Measurements from ENCODE around the gene TLR7.

Gene TLR7

GRCh38 chrX:12866451-12867377 is at the start of gene TLR7:
Gene TLR7 (plus strand): TSS chrX:12867072. CDS start chrX:12867579, 507 bp downstream.
- DNase-seq (ENCODE audit: low spot score): no peak

GRCh38 chrX:12817528-12817927 is 49.3 kb upstream of the TLR7 start:
- DNase-seq (ENCODE audit: low spot score): no peak

- no peak for DNase-seq (ENCODE audit: low spot score)
These were observed 47.6 kb upstream of the TLR7 start for GRCh38 chrX:12819222-12819621.

- no peak for DNase-seq (ENCODE audit: low spot score)
These were observed 46.1 kb upstream of the TLR7 start for GRCh38 chrX:12820737-12821136.

- DNase-seq (ENCODE audit: low spot score): no peak
These were observed 41.9 kb upstream of the TLR7 start for GRCh38 chrX:12824944-12825343.

GRCh38 chrX:12825801-12826200 is 41.1 kb upstream of the TLR7 start:
- DNase-seq (ENCODE audit: low spot score): peak; percentile 39

- no peak for DNase-seq (ENCODE audit: low spot score)
These were observed 23.7 kb upstream of the TLR7 start for GRCh38 chrX:12843061-12843667.

- DNase-seq (ENCODE audit: low spot score): no peak
These were observed 23.1 kb upstream of the TLR7 start for GRCh38 chrX:12843668-12844279.

- no peak for DNase-seq (ENCODE audit: low spot score)
These were observed 22.6 kb upstream of the TLR7 start for GRCh38 chrX:12844319-12844718.

- DNase-seq (ENCODE audit: low spot score): no peak
These were observed 1.5 kb upstream of the TLR7 start for GRCh38 chrX:12865359-12865758.

GRCh38 chrX:12867685-12868084 is 813 bp downstream of the TLR7 start:
- no peak for DNase-seq (ENCODE audit: low spot score)

- DNase-seq (ENCODE audit: low spot score): no peak
These were observed 1.9 kb downstream of the TLR7 start for GRCh38 chrX:12868747-12869146.

- no peak for DNase-seq (ENCODE audit: low spot score)
These were observed 4.4 kb downstream of the TLR7 start for GRCh38 chrX:12871257-12871656.

- no peak for DNase-seq (ENCODE audit: low spot score)
These were observed 5.9 kb downstream of the TLR7 start for GRCh38 chrX:12872741-12873140.

- no peak for DNase-seq (ENCODE audit: low spot score)
These were observed 7.7 kb downstream of the TLR7 start for GRCh38 chrX:12874581-12874980.

GRCh38 chrX:12877386-12877785 is 10.5 kb downstream of the TLR7 start:
- DNase-seq (ENCODE audit: low spot score): no peak

GRCh38 chrX:12878536-12878935 is 11.7 kb downstream of the TLR7 start:
- DNase-seq (ENCODE audit: low spot score): no peak

GRCh38 chrX:12881914-12882313 is 15.0 kb downstream of the TLR7 start:
- no peak for DNase-seq (ENCODE audit: low spot score)

GRCh38 chrX:12885508-12885907 is 18.6 kb downstream of the TLR7 start:
- no peak for DNase-seq (ENCODE audit: low spot score)

- DNase-seq (ENCODE audit: low spot score): no peak
These were observed 19.7 kb downstream of the TLR7 start for GRCh38 chrX:12886545-12886944.

- no peak for DNase-seq (ENCODE audit: low spot score)
These were observed 20.3 kb downstream of the TLR7 start for GRCh38 chrX:12887141-12887540.

GRCh38 chrX:12887767-12888166 is 20.9 kb downstream of the TLR7 start:
- DNase-seq (ENCODE audit: low spot score): no peak

- no peak for DNase-seq (ENCODE audit: low spot score)
These were observed 23.6 kb downstream of the TLR7 start for GRCh38 chrX:12890467-12890866.

Data from RKO (cell line).